ENCODE results near the gene NOS1AP.

The NOS1AP gene

GRCh38 chr1:162365284-162366020 is 296.0 kb downstream of the NOS1AP start:
- DNase-seq (ENCODE audit: low read depth in 2 of 2) = no peak

GRCh38 chr1:162366149-162366548 is 296.7 kb downstream of the NOS1AP start:
- no peak for DNase-seq (ENCODE audit: low read depth in 2 of 2)

- DNase-seq (ENCODE audit: low read depth in 2 of 2) = no peak
These were observed 297.2 kb downstream of the NOS1AP start for GRCh38 chr1:162366671-162367070.

GRCh38 chr1:162367073-162367472 is 297.6 kb downstream of the NOS1AP start:
- no peak for DNase-seq (ENCODE audit: low read depth in 2 of 2)

- no peak for DNase-seq (ENCODE audit: low read depth in 2 of 2)
These were observed 298.3 kb downstream of the NOS1AP start for GRCh38 chr1:162367772-162368171.

- no peak for DNase-seq (ENCODE audit: low read depth in 2 of 2)
These were observed 299.0 kb downstream of the NOS1AP start for GRCh38 chr1:162368451-162368850.

- no peak for DNase-seq (ENCODE audit: low read depth in 2 of 2)
These were observed 300.1 kb downstream of the NOS1AP start for GRCh38 chr1:162369571-162369970.

GRCh38 chr1:162370161-162370560 is 300.7 kb downstream of the NOS1AP start:
- no peak for DNase-seq (ENCODE audit: low read depth in 2 of 2)

GRCh38 chr1:162370721-162371120 is 301.2 kb downstream of the NOS1AP start:
- no peak for DNase-seq (ENCODE audit: low read depth in 2 of 2)

GRCh38 chr1:162371611-162372010 is 302.1 kb downstream of the NOS1AP start:
- DNase-seq (ENCODE audit: low read depth in 2 of 2) = no peak

- DNase-seq (ENCODE audit: low read depth in 2 of 2) = no peak
These were observed 302.9 kb downstream of the NOS1AP start for GRCh38 chr1:162372159-162373071.

- DNase-seq (ENCODE audit: low read depth in 2 of 2) = no peak
These were observed 303.6 kb downstream of the NOS1AP start for GRCh38 chr1:162373072-162373427.

GRCh38 chr1:162373541-162374260 is 304.2 kb downstream of the NOS1AP start:
- DNase-seq (ENCODE audit: low read depth in 2 of 2) = no peak

- DNase-seq (ENCODE audit: low read depth in 2 of 2) = no peak
These were observed 304.9 kb downstream of the NOS1AP start for GRCh38 chr1:162374406-162374805.

- DNase-seq (ENCODE audit: low read depth in 2 of 2) = no peak
These were observed 306.0 kb downstream of the NOS1AP start for GRCh38 chr1:162375463-162375862.

- no peak for DNase-seq (ENCODE audit: low read depth in 2 of 2)
These were observed 307.2 kb downstream of the NOS1AP start, which contains the start of gene SPATA46 for GRCh38 chr1:162376691-162377090. SPATA46 (minus strand) TSS chr1:162376854; CDS start chr1:162376790, 64 bp downstream.

- DNase-seq (ENCODE audit: low read depth in 2 of 2) = no peak
These were observed 310.8 kb downstream of the NOS1AP start for GRCh38 chr1:162380061-162380846.

GRCh38 chr1:162381383-162381782 is 311.9 kb downstream of the NOS1AP start, which contains the start of gene C1orf226:
C1orf226 (plus strand) TSS chr1:162381728; CDS start chr1:162381902, 174 bp downstream.
- no peak for DNase-seq (ENCODE audit: low read depth in 2 of 2)

GRCh38 chr1:162381941-162382750 is 312.7 kb downstream of the NOS1AP start:
- DNase-seq (ENCODE audit: low read depth in 2 of 2) = no peak

GRCh38 chr1:162383091-162383490 is 313.6 kb downstream of the NOS1AP start:
- DNase-seq (ENCODE audit: low read depth in 2 of 2) = no peak
